ENCODE results near the gene CAPN7. TPM values are rescaled to one million over a fixed set of nuclear protein-coding genes. Genes with fewer than 3 reads are reported as not detected.

CAPN7 gene
- total RNA-seq, 2 donors from 2014 or later, result 28.4 to 28.9 TPM

Other genes with a start within 250 kb of the CAPN7 start
- 10 to 100 TPM; 88.1 to 88.4 TPM for gene MRPS25, start 140.9 kb upstream of the CAPN7 start, total RNA-seq
- 10 to 100 TPM; 18.7 to 20.8 TPM for gene RBSN, start 107.1 kb upstream of the CAPN7 start, total RNA-seq
- 10 to 100 TPM; 21.7 to 24.8 TPM for gene SH3BP5, start 126.3 kb downstream of the CAPN7 start, total RNA-seq
- gene METTL6, start 221.3 kb downstream of the CAPN7 start, total RNA-seq, result 10 to 100 TPM; 10.3 to 10.8 TPM
- 10 to 100 TPM in 1 of 2 donors, 1 to 10 TPM in 1; 8.2 to 12.0 TPM for gene EAF1, start 221.4 kb downstream of the CAPN7 start, total RNA-seq

Data from left cardiac atrium (tissue), 2 donors.